Activated naive CD8-positive, alpha-beta T cell (primary cell): Measurements from ENCODE around the gene GRK3.

ENCODE experiments used
- H3K27ac Mint-ChIP-seq: one replicate; pipeline ENCODE4 v1.8.0; 2021; ENCODE audit warnings: mixed read lengths
- H3K27me3 Mint-ChIP-seq: one replicate; pipeline ENCODE4 v1.8.0; 2021; ENCODE audit warnings: mixed read lengths
- H3K36me3 Mint-ChIP-seq: one replicate; pipeline ENCODE4 v1.8.0; 2021; ENCODE audit warnings: mixed read lengths
- H3K4me1 Mint-ChIP-seq: one replicate; pipeline ENCODE4 v1.8.0; 2021; ENCODE audit warnings: low read depth, mixed read lengths
- H3K4me3 Mint-ChIP-seq: one replicate; pipeline ENCODE4 v1.8.0; 2021; ENCODE audit warnings: mild to moderate bottlenecking, mixed read lengths
- H3K9me3 Mint-ChIP-seq: one replicate; pipeline ENCODE4 v1.8.0; 2021; ENCODE audit warnings: low read depth, mixed read lengths

GRK3 gene

DNA sequence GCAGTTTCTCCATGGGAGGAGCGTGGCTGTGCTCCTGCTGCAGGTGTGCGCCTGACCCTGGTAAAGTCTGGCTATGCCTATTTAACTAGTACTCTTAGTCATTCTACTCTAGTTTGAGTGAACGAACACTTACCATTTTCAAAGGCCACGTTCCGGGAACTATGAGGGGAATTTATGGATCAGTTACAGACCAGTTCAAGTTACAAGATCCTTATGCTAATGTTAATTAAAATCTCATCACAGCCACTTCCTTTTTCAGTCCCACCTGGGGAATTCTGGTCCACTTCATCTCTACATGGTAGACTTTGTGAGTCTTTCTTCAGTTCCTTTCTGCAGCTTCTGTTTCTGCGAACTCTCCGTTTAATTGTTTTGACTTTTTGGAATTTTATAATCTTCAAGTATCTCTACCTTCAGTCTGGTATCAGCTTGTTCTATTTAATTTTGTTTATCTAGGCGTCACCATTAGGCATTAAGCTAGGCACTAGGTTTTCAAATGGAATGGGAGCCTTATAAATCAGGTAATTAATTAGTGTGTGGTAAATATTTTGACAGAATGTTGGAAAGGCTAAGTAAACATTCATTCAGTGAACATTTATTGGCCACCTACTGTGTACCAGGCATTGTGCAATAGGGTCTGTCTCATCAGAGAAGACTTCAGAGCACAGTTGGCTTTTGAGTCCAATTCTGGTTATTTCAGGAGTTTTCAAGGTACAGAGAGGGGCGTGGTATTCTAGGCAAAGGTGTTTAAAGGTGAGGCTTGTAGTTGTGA lies 78.9 kb downstream of the GRK3 start:
- H3K4me1 Mint-ChIP-seq, result no peaks in the 10 kb centered on the region
- no peaks in the 10 kb centered on the region for H3K27me3 Mint-ChIP-seq
- H3K27ac Mint-ChIP-seq, result no peak overlapping the region
- H3K36me3 Mint-ChIP-seq, result peaks cover 19% of the 10 kb centered on the region
- H3K4me3 Mint-ChIP-seq, result no peak overlapping the region
- H3K9me3 Mint-ChIP-seq, result peaks cover 10% of the 10 kb centered on the region

GRCh38 chr22:25644122-25644521 lies 79.6 kb downstream of the GRK3 start:
- no peaks in the 10 kb centered on the region for H3K4me1 Mint-ChIP-seq
- no peak overlapping the region for H3K27ac Mint-ChIP-seq
- H3K36me3 Mint-ChIP-seq, result peaks cover 14% of the 10 kb centered on the region
- H3K4me3 Mint-ChIP-seq, result no peak overlapping the region
- peaks cover 10% of the 10 kb centered on the region for H3K9me3 Mint-ChIP-seq
- H3K27me3 Mint-ChIP-seq, result no peaks in the 10 kb centered on the region

- H3K9me3 Mint-ChIP-seq, result peaks cover under 1% of the 10 kb centered on the region
- no peaks in the 10 kb centered on the region for H3K4me1 Mint-ChIP-seq
Observed at GRCh38 chr22:25645266-25645665, 80.8 kb downstream of the GRK3 start.

DNA sequence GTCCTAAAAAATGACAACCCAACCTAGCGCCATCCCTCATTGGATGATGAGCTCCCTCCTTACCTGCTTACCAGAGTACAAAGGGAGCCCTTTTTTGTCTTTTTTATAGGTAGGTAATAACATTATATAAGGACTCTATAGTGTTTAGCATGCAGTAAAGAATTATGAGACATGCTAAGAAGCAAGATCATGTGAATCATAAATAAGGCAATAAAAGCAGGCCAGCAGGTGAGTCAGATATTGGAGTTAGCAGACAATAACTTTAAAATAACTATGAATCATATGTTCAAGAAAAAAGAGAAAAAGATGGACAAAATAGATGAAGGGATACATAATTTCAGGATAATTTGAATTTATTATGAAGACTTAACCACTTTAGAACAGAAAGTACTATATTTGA lies 81.5 kb downstream of the GRK3 start:
- Mint-ChIP-seq H3K27ac (no peak overlapping the region), H3K9me3 (no peaks in the 10 kb centered on the region), H3K4me3 (no peak overlapping the region), H3K36me3 (peaks cover 12% of the 10 kb centered on the region), H3K4me1 (no peaks in the 10 kb centered on the region), H3K27me3 (no peaks in the 10 kb centered on the region)

More at GRCh38 chr22:25645266-25645665, 80.8 kb downstream of the GRK3 start:
- H3K27ac Mint-ChIP-seq, result no peak overlapping the region
- no peak overlapping the region for H3K4me3 Mint-ChIP-seq
- H3K27me3 Mint-ChIP-seq, result no peaks in the 10 kb centered on the region
- peaks cover 12% of the 10 kb centered on the region for H3K36me3 Mint-ChIP-seq

DNA sequence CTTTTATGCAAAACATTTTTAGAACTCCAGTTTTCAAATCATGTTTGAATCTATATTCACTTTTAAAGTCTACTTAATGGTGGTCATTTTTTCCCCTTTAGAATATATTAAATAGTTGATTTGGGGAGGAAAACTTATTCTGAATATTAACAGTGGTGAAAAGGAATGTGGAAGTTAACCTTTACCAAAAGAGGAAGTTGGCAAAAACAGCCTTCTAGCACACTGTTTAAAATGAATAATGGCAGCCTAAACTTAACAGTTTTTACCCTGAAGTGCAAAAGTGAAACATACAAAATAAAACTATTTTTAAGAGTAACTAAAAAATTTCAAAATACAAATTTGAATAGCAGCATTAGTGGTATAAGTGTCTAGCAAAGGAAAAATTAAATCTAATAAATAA lies 86.4 kb downstream of the GRK3 start:
- H3K27ac Mint-ChIP-seq, result no peak overlapping the region
- H3K36me3 Mint-ChIP-seq, result peaks cover 3% of the 10 kb centered on the region
- H3K4me3 Mint-ChIP-seq, result no peak overlapping the region
- H3K27me3 Mint-ChIP-seq, result no peaks in the 10 kb centered on the region
- H3K4me1 Mint-ChIP-seq, result no peaks in the 10 kb centered on the region
- H3K9me3 Mint-ChIP-seq, result no peaks in the 10 kb centered on the region

DNA sequence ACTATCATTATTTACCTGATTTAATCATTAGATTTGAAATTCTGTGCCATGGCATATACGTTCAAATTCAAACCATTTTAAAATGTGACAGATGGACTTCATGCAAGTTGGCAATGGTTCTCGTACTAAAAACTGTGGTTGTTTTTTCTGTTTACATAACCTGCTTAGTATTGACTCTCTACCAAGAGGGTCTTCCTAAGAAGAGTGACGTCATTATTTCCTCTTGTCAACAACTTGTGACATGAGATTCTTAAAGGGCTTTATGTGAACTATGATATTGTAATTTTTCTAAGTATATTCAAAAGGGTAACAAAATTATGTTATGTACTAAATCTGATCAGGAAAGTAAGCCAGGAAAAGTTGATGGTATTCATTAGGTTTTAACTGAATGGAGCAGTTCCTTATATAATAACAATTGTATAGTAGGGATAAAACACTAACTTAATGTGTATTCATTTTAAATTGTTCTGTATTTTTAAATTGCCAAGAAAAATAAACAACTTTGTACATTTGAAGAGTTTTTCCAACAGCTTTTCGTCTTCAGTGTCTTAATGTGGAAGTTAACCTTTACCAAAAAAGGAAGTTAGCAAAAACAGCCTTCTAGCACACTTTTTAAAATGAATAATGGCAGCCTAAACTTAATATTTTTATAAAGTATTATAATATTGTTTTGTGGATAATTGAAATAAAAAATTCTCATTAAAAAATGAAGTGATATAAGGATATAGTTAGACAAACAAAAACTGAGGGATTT lies 87.0 kb downstream of the GRK3 start:
- no peak overlapping the region for H3K4me3 Mint-ChIP-seq
- peaks cover 3% of the 10 kb centered on the region for H3K36me3 Mint-ChIP-seq
- H3K4me1 Mint-ChIP-seq, result no peaks in the 10 kb centered on the region
- H3K27me3 Mint-ChIP-seq, result no peaks in the 10 kb centered on the region
- no peaks in the 10 kb centered on the region for H3K9me3 Mint-ChIP-seq
- no peak overlapping the region for H3K27ac Mint-ChIP-seq

DNA sequence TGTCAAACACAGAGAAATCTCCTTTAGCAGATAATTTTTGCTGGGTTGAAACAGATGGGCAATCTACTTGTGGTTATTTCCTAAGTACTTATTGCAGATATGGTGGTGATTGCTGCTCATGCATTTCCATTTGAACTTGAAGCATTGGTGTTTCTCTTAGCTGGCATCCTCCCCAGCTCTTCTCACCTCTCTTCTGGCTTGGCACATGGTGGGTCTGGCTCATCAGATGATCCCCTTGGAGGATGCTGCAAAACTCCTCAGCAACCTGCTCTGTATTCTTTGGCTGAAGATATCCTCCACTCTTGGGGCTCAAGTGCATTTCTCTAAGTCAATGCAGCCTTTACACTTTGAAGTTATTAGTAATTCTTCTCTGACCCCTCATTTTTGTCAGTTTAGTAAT lies 90.2 kb downstream of the GRK3 start:
- Mint-ChIP-seq H3K4me1 (no peaks in the 10 kb centered on the region), H3K36me3 (no peaks in the 10 kb centered on the region), H3K9me3 (no peaks in the 10 kb centered on the region), H3K27me3 (no peaks in the 10 kb centered on the region), H3K27ac (no peak overlapping the region), H3K4me3 (no peak overlapping the region)

DNA sequence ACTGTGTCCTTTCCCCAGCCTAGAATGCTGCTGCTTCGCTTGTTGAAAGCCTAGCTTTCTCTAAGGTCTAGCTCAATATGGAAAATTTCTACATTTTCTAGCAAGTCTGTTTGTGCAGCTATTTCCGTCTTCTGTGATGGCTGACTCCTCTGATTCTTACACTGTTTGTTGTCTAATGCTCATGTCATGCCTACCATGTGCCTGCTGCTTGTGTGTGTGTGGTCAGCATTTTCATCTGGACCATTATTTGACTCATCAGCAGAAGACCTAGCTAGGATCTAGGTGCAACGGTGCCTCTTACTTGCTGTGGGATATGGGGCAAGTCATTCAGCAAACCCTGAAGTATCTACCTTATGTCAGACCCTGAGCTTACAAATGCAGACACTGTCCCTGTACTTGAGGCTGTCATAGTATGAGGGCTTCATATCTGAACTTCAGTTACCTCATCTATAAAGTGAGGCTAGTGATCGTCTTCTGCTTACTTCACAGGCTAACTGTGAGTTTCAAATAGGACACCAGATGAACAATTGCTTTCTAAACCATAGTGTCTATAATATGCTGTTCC lies 91.0 kb downstream of the GRK3 start:
- Mint-ChIP-seq H3K9me3 (no peaks in the 10 kb centered on the region), H3K27ac (no peak overlapping the region), H3K27me3 (no peaks in the 10 kb centered on the region), H3K36me3 (no peaks in the 10 kb centered on the region), H3K4me3 (no peak overlapping the region), H3K4me1 (no peaks in the 10 kb centered on the region)

DNA sequence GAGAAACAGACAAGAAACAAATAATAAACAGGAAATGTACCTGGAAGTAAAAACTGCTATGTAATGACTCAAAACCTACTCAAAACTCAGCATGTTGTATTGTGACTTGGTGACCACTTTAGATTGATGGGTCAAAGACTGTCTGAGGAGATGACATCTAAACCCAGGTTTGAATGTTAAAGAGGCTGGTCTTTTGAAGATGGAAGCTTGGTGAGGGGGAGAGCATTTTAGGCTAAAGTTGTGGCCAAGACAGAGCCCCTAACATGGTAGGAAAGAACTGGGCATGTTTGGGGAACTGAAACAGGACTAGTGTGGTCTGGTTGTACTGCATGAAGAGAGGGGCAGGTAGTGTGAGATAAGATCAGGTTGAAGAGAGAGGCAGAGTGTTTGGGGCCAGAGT lies 92.2 kb downstream of the GRK3 start:
- H3K4me1 Mint-ChIP-seq, result no peaks in the 10 kb centered on the region
- H3K27me3 Mint-ChIP-seq, result no peaks in the 10 kb centered on the region
- no peaks in the 10 kb centered on the region for H3K36me3 Mint-ChIP-seq
- no peak overlapping the region for H3K27ac Mint-ChIP-seq
- H3K9me3 Mint-ChIP-seq, result no peaks in the 10 kb centered on the region
- no peak overlapping the region for H3K4me3 Mint-ChIP-seq

DNA sequence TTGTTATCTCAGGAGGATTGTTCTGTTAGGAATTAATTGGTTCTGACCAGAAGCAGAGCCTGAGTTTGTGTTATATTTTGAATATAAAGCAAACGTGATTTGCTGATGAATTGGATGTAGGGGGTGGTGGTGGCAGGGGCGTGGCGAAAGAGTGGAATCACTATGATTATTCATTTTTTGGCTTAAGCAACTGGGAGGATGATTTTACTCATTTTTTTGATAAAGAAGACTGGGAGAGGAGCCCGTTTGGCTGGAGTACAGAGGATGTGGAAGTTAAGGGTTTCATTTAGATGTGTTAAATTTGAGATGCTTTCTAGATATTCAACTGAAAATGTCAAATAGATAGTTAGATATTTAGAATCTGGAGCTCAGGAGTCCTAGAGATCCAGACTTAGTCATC lies 94.2 kb downstream of the GRK3 start:
- H3K36me3 Mint-ChIP-seq, result no peaks in the 10 kb centered on the region
- H3K27ac Mint-ChIP-seq, result peak overlapping the region; percentile 35
- no peak overlapping the region for H3K4me3 Mint-ChIP-seq
- H3K27me3 Mint-ChIP-seq, result no peaks in the 10 kb centered on the region
- no peaks in the 10 kb centered on the region for H3K9me3 Mint-ChIP-seq
- no peaks in the 10 kb centered on the region for H3K4me1 Mint-ChIP-seq

DNA sequence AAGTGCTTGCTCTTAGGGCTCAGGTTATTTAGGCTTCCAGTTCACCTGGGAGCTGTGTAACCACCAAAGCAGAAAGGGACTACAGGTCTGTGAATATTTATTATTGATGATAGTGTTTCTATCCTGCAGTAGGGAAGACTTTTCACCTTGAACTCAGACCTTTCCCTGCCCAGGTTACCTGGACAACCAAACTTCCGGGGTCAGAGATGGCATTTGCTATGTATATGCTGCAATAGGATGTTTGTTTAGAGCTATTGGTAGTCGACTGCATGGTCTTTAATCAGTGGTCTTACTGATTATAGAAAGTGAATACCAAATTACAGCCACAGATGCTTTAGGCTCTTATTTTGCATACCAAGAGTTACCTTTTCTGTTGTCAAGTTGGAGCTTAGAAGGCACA lies 94.9 kb downstream of the GRK3 start:
- Mint-ChIP-seq H3K4me1 (no peaks in the 10 kb centered on the region), H3K27ac (no peak overlapping the region)

DNA sequence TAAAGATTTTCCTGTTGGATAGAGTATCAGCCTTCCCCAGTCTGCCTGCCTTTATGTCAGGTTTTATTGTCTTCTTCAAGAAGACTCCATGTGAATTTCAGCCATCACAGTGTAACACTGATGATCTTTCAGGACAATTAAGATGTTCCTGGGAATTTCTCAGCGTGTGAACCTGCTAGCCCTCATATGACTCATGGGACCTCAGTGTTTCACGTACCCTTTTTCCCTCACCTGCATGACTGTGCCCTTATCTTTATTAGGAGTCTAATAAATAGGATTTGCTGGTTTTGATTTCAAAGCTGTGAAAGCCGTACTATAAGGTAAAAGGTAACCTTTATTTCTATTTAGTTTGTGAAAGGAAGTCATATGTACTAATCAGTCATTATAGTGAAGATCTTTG lies 95.9 kb downstream of the GRK3 start:
- no peak overlapping the region for H3K4me3 Mint-ChIP-seq
- H3K27me3 Mint-ChIP-seq, result no peaks in the 10 kb centered on the region
- H3K27ac Mint-ChIP-seq, result no peak overlapping the region
- no peaks in the 10 kb centered on the region for H3K9me3 Mint-ChIP-seq
- no peaks in the 10 kb centered on the region for H3K4me1 Mint-ChIP-seq
- H3K36me3 Mint-ChIP-seq, result peaks cover 6% of the 10 kb centered on the region

More for the DNA sequence above, 94.9 kb downstream of the GRK3 start:
- Mint-ChIP-seq H3K9me3 (no peaks in the 10 kb centered on the region), H3K36me3 (peaks cover 2% of the 10 kb centered on the region), H3K27me3 (no peaks in the 10 kb centered on the region), H3K4me3 (no peak overlapping the region)

- H3K9me3 Mint-ChIP-seq, result no peaks in the 10 kb centered on the region
- no peak overlapping the region for H3K27ac Mint-ChIP-seq
- H3K36me3 Mint-ChIP-seq, result peaks cover 6% of the 10 kb centered on the region
- no peaks in the 10 kb centered on the region for H3K27me3 Mint-ChIP-seq
- no peaks in the 10 kb centered on the region for H3K4me1 Mint-ChIP-seq
- no peak overlapping the region for H3K4me3 Mint-ChIP-seq
Observed at GRCh38 chr22:25661073-25661472, 96.6 kb downstream of the GRK3 start.

GRCh38 chr22:25663654-25664053 lies 99.2 kb downstream of the GRK3 start:
- no peaks in the 10 kb centered on the region for H3K27me3 Mint-ChIP-seq
- no peak overlapping the region for H3K27ac Mint-ChIP-seq
- no peaks in the 10 kb centered on the region for H3K9me3 Mint-ChIP-seq
- H3K4me3 Mint-ChIP-seq, result no peak overlapping the region
- peaks cover 12% of the 10 kb centered on the region for H3K36me3 Mint-ChIP-seq
- H3K4me1 Mint-ChIP-seq, result peaks cover 1% of the 10 kb centered on the region

DNA sequence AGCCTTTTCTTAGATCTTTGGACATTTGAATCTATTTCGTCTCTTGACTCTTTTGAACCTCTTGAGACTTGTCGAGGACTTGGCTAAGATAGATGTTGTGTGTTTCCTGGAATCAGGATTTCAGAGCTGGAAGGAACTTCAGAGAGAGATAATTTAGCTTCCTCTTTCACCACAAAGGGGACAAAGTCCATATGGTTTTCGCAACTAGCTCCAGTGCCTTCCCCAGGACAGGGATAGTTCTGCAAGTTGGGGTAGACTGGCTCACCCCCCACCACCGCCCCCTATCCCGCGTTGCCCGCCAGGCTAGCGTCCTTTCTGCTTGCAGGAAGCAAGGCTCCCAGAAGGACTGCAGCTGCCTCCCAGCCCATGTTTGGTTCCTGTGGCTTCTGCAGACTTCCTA lies 101.8 kb downstream of the GRK3 start:
- no peaks in the 10 kb centered on the region for H3K9me3 Mint-ChIP-seq
- no peaks in the 10 kb centered on the region for H3K27me3 Mint-ChIP-seq
- peaks cover 14% of the 10 kb centered on the region for H3K36me3 Mint-ChIP-seq
- peaks cover 1% of the 10 kb centered on the region for H3K4me1 Mint-ChIP-seq
- H3K4me3 Mint-ChIP-seq, result no peak overlapping the region
- H3K27ac Mint-ChIP-seq, result no peak overlapping the region
